ENCODE measurements around the gene TMEM30A.

Gene TMEM30A

DNA sequence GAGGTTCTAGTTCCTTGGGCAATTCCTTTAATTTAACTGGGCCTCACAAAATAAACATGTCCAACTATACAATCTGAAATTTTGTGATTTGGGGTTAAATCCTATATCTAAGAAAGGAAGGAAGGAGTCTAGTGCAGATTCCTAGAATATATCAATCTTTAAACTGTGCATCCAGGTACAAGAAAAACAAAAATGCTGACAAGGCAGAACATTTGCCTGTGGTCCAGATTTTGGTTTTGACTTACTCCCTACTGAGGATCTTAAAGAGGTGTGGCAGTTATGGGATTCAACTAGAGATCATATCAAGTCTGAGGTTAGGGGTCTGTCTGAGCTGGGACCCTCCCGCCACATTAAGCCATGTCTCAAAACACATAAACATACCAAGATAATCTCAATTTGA lies 23.3 kb downstream of the TMEM30A start:
- DNase-seq = no peak

DNA sequence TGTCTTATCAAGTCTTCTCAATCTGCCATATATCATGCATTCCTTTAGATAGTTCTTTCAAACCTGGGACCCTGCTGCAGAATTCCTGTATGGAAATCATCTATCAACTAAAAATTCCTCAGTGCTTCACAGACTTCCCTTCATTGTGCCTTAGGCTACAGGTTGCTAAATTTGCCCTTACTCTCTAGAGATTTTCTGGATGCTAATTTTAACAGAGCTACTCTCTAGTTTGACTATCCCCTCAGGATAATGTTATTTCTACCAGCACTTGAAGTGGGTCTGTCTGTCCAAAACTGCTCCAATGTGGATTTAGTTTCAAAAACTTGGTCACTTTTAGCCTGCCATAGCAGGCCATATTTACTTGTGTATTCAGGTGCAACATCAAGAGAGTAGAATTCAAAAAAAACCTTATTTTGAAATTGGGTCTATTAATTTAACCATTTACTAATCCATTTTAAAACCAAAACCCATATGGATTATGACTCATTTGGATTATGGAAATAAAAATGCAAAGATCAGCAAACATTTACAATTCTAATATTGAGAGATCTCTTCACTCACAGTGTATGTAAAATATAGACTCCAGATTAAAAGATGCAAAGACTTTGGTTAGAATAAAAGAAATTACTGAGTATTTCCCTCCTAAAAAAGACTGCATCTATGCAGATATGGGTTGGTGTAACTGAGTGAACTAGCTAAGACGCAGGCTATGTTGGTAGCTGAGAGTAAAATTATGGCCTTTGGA lies 27.1 kb downstream of the TMEM30A start:
- DNase-seq = no peak

DNA sequence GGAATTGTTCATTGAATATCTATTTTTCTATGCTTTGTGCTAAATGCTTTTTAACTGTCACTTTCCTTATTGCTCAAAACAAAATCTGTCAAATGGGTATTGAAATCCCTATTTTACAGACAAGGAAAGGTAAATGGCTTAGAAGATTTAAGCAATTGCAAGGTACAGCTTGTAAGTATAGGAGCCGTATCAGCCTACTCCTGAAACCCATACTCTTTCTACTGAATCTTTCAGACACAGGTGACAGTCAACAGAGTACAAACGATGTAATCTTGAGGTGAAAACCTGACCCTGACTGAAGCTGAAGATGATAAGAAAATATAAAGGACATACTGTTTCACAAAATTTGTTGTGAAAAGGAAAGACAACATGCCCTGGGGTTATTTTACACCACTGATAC lies 34.0 kb downstream of the TMEM30A start:
- no peak for DNase-seq

DNA sequence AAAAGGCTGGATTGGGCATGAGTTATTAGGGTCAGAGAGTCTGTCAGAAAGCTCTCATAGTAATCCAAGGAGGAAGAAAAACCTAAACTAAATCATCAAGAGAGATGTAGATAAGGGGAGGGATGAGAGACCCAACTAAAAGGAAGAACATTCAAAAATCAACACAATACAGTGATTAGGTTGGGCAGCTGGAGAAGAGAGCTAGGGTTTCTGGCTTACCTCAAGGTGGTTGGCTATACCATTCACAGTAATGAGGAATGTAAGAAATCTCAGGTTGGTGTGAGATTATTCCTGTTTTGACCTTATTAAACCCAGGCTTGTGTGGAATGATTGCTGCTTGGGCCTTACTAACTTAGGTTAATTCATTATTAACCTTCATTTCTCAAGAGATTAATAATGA lies 34.8 kb downstream of the TMEM30A start:
- DNase-seq = no peak

DNA sequence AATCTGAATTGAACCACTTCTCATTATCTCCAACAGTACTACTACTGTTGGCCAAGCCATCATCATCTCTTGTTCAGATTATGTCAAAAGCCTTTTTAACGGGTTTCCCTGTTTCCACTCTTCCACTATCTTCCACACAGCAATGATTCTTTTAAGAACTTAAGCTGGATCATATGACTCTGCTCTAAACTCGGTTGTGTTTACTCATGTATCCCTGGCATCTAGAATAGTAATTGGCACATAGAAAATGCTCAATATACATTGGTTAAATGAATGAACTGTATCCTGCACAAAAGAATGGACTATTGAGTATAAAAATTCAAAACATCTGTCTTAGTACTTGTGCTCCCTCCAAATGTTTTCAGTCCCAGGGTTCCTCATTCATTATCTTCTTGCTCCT lies 38.2 kb downstream of the TMEM30A start:
- DNase-seq = no peak

DNA sequence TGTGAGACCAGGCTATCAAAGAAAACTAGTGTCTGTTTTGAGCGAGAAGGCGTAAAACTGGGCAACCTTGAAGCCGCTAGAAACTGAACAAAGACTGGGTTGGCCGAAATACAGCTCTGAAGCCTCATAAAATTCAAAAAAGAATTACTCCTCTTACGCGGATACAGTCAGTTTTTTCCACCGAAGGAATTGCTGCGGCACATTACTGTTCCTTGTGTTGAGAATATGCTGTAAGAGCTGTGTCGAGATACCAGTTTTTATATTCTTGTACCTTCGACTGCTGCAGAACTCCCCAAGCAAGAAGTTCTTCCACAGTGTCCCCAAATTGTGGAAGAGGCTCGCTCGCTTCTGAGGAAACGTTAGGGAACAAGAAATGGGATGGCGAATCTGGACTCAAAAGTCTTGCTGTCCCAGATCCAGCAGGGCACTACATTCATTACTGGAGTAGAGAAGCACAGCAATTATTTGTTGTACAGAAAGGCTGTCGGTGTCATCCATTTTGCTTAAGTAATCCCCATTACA lies 40.5 kb downstream of the TMEM30A start:
- no peak for DNase-seq

DNA sequence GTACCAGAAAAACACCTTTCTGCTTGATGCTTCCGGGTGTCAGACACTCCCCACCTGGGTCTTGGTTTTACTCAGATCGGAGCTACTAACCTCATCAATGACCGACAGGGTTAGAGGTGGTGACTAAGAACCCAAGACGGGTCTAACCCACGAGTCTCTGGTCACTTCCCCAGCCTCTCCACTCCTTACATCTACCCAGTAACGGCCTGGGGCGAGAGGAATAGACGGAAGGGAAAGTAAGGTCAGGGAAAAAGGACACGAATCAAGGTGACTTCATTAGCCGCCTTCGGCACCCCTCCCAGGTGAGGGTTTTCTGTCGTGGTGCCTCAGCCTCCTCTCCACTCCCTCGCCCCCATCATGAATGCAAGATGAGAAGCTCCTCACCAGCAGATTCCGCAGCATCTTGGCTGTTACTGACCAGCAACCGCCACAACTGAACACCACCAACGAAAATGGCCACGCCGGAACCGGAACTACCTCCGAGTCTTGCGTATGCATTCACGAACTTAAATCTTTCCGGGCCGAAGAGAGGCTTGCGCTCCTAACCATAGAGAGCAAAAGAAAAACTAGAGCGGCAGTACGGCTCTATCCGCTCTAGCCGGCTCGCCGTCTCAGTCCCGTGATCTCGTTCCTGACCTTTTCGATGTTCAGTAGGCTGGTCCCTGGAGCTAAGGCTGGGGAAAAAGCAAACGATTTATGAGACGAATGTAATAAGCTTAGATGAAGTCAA lies 41.1 kb downstream of the TMEM30A start, which contains the start of gene COX7A2:
Gene COX7A2 (minus strand): TSS at position 469 of the 730 bp plus-strand sequence. CDS start 67 bp downstream, at position 402.
- peak; percentile 91 to 99 for DNase-seq

DNA sequence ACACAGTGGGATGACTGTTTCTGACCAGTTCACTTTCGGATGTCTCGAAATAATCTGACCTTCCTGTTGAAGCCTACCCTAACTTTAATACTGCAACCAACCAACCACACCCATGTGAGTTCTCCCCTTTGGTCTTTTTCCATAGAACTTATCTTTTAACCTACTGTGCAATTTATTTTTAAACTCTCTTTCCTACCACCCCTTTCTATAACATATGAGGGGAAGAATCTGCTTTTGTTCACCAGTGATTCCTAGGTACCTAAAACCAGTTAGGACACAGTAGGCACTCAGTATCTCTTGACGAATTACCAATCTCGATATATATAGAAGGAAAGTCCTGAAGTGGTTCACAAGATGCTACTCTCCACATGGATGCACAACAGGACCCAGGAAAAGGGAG lies 48.0 kb downstream of the TMEM30A start:
- DNase-seq = no peak

DNA sequence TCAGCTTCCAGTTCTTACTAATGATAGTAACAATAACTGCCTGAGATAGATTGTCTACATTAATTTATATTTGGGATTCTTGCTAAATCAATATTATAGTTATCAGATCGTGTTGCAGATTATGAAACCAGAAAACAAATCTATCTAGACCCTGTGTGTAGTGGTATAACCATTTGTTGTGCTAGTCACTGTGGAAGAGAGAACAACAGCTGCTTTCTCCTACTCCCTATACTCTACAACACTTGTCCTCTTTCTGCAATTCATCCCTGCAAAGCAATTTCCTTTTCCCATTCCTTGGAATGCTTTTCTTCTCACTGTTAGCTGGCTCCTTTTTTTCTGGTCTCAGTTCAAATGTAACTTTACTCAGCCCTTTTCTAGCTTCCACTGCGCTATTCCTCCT lies 49.3 kb downstream of the TMEM30A start:
- DNase-seq = no peak

DNA sequence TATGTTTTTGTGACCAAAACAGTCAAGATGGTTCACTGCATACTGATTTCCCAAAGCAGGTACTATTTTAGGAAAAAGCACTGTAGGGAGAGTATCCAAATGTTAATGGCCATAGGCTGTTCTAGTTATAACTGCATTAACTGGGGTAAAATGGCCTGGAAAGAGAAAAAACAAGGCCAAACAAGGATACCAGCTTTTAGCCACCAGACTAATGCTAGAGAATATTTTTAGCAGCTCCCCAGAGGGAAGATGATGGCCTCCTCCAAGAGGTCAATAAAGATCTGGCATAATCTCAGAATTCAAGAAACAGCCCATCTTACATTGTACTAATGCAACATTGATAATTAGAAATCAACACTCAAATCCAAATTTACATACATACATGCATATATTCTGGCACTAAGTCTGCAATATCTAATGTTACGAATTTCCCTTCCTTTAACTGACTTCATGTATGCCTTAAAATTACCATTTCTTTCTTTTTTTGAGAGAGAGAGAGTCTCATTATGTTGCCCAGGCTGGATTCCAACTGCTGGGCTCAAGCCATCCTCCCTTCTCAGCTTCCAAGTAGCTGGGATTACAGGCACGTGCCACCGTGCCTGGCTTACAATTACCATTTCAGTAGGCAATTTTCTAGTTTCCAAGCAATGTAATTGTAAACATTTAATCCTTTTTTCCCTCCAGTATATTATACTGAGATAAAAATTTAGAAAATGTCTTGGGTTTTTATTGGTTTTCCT lies 50.3 kb downstream of the TMEM30A start:
- no peak for DNase-seq

DNA sequence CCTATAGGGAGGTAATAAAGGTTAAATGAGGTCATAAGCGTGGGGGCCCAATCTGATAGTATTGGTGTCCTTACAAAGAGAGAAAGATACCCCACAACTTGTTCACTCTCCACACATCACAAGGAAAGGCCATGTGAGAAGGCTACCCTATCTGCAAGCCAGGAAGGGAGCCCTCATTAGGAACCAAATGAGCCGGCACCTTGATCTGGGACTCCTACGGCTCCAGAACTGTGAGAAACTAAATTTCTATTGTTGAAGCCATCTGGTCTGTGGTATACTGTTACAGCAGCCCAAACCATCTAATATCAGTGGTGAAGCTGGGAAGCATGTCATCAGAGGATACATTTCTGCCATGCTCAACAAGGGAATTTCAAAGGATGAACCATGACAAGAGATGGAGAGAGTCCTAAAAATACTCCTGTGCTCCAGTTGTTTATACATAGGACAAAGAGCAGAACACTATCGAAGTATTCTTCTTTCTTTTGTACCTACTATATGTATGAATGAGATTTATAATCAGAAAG lies 51.4 kb downstream of the TMEM30A start:
- DNase-seq = no peak

DNA sequence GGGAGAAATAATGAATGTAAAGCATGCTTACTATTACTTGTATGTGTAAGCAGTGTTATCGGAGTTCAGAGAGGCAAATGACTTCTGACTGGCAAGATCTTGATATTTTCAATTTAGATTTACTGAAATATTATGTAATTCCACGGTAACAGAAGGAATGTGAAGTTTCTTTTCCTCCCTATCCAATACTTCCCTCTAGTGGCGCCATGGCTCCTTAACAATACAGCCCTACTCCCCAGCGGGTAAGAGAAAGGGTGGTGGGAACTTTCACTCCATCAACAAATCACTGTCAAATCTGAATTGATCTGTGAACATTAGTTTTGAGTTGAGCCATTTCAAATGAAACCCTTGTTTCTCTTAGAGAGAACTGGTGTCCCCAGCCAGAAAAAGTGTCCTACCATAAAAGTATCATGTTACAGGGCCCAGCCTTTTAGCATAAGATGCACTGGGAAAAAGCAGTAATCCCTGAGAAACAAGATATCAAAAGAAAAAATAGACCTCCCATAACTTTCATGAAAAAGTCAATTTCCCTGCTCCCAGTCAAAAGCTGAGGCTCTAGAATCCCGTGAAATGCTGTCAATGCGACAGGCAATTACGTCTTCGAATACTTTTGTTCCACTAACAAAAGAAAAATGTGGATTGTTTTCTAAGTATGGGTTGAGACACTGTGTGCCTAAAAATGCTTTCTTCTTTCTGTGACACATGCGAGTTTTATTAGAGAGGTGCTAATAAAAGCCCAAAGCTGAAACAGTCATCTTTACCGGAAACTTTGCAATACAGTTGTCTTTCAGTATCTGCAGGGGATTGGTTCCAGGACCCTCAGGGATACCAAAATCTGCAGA lies 53.9 kb downstream of the TMEM30A start:
- DNase-seq = peak in 1 of 2 experiments; percentile 60

DNA sequence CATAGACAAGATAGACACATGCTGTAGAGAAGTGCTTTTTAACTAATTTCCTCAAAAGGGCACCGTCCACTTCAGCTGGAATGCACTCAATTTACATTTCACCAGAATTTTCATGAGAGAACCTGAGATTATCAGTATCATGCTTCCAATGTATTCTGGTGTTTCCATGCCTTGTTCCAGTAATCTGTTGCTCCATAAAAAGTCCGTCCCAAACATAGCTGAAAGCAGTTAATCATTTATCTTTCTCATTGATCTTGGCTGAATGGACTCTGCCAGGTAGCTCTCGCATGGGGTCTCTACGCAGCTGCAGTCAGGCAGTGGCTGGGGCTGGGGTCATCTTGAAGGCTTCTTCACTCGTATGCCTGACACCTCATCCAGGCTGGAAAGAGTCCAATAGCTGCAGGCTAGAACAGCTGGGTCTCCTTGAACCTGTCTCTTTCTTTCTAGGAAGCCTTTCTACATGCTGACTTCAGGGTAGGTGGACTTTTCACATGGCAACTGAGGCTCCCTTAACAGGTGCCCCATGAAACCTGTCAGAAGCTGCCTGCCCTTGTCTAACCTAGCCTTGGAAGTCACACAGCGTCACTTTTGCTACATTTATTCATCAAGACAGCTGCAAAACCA lies 60.2 kb downstream of the TMEM30A start:
- no peak for DNase-seq

DNA sequence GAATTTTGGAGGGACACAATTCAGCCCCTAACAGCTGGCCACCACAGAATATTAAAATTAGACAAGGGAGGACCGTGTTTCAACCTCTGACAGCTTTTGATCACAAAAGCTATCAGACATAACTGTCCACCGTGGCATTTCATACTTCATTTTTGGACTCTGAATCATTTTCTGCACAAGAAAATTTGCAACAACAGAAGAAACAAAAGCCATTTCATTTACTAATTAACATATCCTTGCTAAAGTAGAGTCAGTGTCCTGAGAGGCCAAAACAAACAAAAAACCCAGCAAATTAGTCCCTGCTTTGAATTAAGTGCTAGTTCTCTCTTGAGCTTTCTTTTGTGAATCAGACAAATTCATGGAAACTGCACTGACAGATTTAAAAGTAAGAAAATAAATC lies 61.2 kb downstream of the TMEM30A start:
- DNase-seq = no peak

DNA sequence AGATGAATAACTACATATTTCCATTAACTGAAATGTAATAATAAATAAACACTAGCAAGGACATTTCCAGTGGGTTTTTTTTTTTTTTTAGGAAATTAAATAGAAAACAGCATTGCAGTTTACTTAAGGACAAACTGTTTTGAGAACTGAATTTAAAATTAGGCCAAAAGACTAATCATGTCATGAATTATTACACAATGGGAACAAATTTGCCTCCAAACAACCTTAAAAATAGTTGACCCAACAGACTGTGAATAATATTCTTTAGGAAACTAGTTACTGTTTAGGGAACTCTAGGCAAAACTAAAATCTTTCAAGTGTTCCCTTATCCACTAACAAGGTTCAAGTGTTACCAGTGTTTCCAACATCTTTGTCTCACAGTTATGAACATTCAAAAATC lies 62.3 kb downstream of the TMEM30A start:
- no peak for DNase-seq

DNA sequence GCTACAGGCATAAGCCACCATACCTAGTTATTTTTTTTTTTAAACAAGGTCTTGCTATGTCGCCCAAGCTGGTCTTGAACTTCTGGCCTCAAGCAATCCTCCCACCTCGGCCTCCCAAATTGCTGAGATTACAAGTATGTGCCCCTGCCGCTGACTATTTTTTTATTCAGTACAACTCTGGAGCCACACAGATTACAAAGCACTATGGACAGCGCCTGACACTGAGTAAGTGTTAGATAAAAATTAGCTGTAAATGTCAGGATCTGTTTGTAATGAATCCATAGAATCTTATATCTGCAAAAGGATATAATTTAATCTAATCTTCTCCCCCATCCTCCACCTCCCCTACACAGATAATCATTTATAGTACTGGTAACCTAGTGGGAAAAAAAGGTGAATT lies 63.5 kb downstream of the TMEM30A start:
- DNase-seq = no peak

DNA sequence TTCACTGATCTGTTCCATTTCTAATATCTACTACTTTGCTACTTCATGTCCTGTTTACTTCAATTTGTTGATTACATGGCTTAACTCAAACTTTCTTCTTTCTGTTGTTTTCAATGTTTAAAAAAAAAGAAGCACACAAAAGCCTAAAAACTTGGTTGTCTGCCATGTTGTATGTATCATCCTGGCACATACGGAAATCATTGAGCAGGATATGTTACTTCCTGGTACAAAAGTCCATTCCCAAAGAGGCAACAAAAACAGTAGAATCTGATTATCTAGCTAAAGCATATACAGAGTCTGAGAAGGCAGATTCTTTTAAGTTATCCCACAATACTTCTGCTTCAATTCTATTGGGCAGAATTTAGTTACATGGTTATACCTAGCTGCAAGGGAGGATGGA lies 64.2 kb downstream of the TMEM30A start:
- DNase-seq = no peak

DNA sequence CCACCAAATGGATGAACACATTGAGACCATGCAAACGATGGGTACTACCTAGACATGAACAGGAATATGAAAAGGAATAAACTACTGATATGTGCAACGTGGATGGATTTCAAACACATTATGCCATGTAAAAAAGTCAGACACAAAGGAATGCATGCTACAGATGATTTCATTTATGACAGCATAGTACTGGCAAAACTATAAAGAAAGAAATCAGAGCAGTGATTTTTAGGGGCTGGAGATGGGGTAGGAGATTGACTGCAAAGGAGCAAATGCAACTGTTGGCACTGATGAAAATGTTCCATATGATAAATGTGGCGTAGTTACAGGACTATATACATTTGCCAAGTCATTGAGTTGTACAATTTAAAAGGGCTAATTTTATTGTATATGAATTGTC lies 65.3 kb downstream of the TMEM30A start:
- DNase-seq = no peak

DNA sequence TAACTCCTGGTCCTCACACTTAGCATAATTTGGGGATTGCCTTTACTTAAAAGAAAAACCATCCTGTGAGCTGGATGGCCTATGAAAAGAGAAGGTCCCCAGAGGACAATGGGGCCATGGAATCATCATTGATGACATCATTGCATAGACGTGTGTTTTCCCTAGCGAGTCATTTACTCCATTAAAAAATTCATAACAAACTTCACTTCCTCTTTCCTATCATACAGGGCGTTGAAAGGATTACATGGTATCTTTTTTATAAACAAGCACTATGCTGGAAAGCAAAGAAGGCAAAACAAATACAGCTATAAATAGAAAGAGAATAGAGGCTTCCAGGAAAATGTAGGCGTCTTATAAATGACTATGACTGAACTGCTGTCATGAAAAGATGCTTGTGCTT lies 67.4 kb downstream of the TMEM30A start:
- DNase-seq = no peak

DNA sequence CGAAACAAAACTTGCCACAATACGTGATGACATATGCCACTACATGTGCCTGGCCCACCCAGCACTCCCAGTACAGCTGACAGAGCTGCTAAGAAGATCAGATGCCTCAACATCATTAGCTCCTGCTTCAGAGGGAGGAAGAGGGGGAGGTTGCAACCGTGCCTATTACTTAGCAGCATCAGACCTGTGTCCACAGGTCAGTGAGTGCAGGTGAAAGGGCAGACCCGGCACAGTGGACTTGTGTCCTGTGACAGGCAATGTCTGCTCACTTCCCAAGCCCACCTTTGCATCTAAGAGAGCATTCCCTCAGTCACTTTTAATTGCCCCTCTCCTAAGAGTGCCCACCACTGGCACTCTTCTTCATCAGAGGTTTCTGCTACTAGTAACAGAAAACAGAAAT lies 69.3 kb downstream of the TMEM30A start:
- DNase-seq = no peak

DNA sequence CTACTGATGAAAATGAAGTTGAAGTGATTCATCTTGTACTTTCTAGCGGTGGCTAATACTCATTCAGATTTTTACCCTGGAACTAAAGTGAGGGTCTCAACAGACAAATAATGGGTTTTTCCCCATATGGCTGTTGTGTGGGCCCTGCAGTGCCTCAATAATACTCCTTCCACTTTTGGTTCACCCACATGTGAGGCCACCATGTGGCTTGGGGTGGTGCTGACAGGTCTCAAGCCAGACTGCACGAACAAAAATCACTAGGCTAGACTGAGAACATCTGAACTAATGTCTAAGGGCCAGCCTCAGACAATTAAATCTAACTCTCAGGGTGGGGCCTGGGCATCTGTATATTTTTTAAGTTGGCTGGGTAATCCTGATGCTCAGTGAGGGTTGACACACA lies 70.9 kb downstream of the TMEM30A start:
- DNase-seq = no peak

DNA sequence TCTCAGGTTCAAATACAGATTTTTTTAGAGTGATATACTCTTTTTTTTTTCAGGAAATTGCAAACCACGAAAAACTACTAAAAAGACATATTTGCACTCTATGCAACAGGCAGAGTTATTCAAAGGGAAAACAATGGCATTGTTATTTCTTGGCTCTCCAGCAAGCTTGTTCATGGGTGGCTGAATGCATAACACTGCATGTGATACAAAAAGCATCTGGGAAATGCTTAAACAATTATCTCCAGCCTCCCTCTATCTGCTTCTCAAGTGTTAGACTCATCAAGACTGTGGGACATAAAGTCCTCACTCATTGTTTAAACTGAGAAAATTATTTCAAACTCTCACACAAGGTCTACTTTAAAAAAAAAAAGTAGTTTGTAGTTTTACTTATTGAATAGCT lies 71.5 kb downstream of the TMEM30A start:
- DNase-seq = no peak

All from SW 1271 (cell line).